RPMI7951 (cell line): Measurements from ENCODE around the gene PAPPA2. TPM values are rescaled to one million over a fixed set of nuclear protein-coding genes. Genes with fewer than 3 reads are reported as not detected.
A peak's percentile ranks its signal among the peaks of the same experiment; 100 is the strongest.
"Not testable (repeated sequence)": the region's sequence is repeated elsewhere in the genome, so short reads cannot be mapped to it uniquely, and the experiment has no call there.

ENCODE experiments used
- DNase-seq: peaks from one replicate; pipeline ENCODE4 v3.0.0-alpha.2; 2012; ENCODE audit warnings: low read depth
- total RNA-seq: library from RNA; depleted of rRNA; stranded (reverse); fragments of >200 nt; shearing (Covaris generic); gene quantifications from 2 replicates; pipeline ENCODE4 v1.2.3, GENCODE V29; 2014; rRNA removed

PAPPA2 gene
- total RNA-seq, result under 0.01 TPM in 2 replicates

- DNase-seq, result no peak
These were observed at the start of gene PAPPA2 for GRCh38 chr1:176462674-176463378. Gene PAPPA2 (plus strand): TSS chr1:176463175. CDS start chr1:176556323, 93,148 bp downstream.

- DNase-seq, result no peak
These were observed 46.2 kb upstream of the PAPPA2 start for GRCh38 chr1:176416777-176417176.

GRCh38 chr1:176419608-176420007 lies 43.4 kb upstream of the PAPPA2 start:
- not testable (repeated sequence) for DNase-seq

DNA sequence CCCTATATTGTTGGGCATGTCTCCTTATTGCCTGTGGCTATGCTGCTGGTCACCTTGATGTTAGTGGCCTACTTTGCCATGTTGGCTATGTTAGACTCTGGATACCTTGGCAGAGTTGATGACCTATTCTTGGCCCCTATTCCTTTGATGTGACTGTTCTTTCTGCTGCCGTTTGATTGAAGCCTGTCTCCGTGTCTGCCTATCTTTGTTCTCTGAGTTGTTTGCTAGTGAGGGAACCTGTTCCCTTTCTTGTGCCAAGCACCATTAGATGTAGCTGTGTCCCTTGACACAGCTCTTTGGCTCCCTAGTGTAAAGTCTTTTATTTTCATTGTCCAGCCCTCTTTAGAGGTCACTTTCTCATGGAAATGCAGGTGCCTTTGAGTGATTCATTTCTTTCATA lies 28.7 kb upstream of the PAPPA2 start:
- no peak for DNase-seq

DNA sequence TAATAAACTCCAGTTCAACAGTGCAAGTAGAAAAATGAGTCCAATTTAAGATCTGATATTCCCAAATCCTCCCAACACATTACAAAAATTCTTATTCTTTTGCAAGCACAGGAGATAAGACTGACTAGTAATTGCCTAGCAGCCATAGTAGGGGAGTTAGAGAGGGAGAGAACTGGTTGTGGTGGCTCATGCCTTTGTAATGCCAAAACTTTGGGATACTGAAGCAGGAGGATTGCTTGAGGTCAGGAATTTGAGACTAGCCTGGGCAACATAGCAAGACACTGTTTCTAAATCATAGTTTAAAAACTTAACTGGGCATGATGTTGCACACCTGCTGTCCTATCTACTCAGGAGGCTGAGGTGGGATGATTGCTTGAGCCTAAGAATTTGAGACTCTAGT lies 26.7 kb upstream of the PAPPA2 start:
- DNase-seq, result no peak

DNA sequence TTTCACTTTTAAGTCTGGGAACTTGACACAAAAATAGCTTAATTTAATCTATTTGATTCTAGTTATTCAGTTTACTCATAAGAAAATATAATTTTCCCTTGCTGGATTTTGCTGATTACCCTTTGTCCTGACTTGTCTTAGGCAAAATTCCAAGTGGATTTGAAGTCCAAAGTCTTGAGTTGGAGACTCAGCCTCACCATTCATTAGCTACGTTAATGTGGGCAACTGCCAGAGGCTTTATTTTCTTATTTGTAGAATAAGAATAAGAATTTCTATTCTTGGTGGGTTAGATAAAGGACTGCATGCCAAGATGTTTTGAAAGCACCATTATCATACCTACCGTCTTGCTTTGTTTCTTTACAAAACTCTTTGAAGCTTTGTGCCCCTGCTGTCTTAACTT lies 22.8 kb upstream of the PAPPA2 start:
- no peak for DNase-seq

DNA sequence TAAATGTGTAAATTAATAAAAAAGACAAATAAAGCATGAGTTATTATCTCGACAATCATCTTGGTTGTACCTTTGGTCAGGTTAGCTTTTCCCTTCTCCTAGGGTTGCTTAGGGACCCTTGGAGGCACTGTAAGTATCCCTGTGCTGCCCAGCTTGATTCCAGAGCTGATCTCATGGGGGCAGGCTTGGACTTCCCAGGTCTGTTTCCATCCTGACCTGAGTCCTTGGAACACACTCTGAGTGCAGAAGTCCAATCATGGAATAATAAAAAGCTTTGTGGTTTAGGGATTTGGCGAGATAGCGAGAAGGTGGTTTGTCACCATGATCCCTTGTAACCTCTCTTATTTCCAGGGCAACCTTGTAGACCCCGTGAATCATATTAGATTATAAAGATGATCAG lies 18.7 kb upstream of the PAPPA2 start:
- DNase-seq, result no peak

DNA sequence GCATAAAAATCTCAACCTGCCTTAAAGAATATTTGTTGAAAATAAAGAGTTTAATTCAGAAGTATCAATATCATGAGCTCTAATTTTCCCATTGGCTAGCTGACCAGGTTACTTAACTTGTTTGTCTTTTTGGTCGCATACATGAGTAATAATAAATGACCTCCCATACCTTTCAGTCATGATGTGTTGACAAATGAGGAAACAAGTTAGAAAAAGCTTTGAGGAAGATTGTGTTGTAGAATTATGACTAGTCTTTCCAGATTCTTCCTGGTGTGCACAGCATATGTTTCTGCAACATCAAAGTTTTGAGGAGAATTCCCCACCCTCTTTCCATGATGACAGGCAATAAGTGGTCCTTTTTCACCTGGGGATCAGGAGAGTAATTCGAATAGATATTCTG lies 17.6 kb upstream of the PAPPA2 start:
- DNase-seq, result no peak

- no peak for DNase-seq
These were observed 14.6 kb upstream of the PAPPA2 start for GRCh38 chr1:176448340-176448739.

DNA sequence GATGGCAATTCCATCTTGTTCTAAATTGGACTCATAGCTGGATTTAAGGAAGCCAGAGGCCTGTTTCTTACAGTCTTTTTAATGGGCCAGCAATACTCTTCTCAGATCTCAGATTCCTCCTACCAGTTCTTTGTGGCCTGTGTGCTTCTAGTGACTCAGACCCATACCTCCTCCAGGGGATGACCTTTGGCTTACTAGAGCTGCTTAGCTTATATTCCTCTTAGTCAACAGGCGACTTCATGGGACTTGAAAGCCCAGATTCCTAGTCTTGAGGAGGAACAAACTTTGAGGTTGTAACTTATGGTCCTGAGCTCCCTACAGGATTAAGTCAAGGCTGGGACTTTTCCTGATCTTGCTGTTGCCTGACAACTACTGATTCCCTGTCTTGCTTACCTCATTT lies 12.4 kb upstream of the PAPPA2 start:
- DNase-seq, result peak; percentile 2

DNA sequence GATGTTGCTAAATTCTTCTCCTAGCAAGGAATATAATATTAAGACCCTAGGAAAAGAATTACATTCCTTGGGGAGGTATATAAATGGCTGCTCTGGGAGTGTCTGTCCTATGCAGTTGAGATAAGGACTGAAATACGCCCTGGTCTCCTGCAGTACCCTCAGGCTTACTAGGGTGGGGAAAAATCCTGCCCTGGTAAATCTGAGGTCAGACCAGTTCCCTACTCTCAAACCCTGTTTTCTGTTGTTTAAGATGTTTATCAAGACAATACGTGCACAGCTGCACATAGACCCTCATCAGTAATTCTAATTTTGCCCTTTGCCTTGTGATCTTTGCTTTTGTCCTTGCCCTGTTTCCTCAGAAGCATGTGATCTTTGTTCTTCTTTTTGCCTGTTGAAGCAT lies 11.2 kb upstream of the PAPPA2 start:
- DNase-seq, result not testable (repeated sequence)

DNA sequence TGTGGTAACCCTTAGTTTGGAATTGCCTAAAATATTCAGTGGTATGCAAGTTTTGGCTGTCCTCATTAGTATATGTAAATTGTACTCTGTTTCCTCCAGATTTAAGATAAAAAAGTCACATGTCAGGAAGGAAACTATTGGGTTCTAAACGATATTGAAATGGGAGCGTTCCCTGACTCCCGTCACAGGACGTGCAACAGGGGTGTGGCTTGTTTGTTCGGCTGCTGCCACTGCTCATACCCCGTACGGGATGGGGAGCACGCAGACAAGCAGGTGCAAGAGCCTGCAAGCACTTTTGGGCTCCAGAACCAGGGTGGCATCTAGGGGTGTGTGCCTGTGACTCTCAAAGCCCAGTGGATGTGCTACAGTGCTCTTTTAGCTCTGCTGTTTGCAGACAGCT lies 6.2 kb upstream of the PAPPA2 start:
- no peak for DNase-seq

GRCh38 chr1:176460544-176461336 lies 2.2 kb upstream of the PAPPA2 start:
- DNase-seq, result no peak

- DNase-seq, result no peak
These were observed 1.4 kb upstream of the PAPPA2 start for GRCh38 chr1:176461576-176461975.

GRCh38 chr1:176466514-176466913 lies 3.5 kb downstream of the PAPPA2 start:
- no peak for DNase-seq

DNA sequence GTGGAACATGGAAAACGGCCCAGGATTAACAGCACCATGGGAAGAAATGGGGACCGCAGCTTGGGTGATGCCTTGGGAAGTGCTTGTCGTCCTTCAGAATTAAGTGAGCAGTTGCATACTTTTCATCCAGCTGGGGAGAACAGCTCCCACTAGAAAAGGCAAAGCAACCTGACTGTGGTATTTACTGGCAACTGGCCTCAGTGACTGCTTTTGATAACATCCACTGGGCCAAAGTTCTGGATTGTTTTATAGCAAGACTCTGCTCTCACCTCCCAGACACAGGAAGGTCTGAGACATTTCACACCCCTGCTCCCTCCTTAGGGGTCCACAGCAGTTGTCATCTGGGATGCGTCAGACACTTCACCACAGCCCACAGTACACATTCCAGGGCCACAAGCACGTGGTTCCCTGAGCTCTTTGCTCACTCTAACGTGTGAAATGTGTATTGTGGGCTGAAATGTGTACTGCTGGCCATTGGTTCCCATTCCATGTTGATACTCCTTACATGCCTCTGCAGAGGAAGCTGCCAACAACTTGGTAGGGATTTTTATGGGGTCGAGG lies 6.6 kb downstream of the PAPPA2 start:
- DNase-seq, result peak; percentile 3

- DNase-seq, result no peak
These were observed 8.6 kb downstream of the PAPPA2 start for GRCh38 chr1:176471338-176472121.

DNA sequence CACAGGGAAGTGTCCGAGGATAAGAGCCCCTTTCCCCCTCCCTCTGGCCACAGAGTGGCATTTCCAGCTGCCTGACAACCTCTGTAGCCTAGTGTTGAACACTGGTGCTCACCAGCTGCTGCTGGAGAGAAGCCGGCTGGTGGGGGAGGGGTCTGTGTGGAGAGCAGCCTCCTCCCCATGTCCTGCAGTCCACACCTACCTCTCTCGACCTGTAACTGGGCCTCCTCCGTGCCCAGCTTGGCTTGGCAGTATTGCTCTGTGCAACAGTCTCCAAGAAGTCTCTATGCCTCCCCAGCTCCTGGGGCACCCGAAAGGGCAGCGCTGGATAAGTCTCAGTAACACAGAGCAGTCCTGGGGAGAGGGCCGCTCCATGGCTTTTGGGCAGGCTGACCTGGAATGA lies 17.0 kb downstream of the PAPPA2 start:
- DNase-seq, result no peak

- no peak for DNase-seq
These were observed 17.8 kb downstream of the PAPPA2 start for GRCh38 chr1:176480750-176481149.

DNA sequence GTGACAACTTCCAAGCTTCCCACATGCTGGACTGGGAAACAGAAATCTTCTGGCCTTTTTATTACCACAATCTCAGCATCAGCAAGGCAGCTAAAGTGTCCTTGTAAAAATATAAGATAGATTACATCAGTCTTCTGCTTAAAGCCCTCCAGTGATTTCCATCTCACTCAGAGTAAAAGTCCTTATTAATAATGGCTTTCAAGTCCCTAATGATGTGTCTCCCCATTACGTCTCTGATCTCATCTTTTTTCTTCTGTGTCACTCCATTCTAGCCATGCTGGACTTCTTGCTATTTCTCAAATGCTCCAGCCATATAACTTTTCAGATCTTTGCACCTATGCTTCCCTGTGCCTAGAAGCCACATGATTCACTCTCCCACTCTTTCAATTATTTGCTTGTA lies 22.1 kb downstream of the PAPPA2 start:
- DNase-seq, result no peak

DNA sequence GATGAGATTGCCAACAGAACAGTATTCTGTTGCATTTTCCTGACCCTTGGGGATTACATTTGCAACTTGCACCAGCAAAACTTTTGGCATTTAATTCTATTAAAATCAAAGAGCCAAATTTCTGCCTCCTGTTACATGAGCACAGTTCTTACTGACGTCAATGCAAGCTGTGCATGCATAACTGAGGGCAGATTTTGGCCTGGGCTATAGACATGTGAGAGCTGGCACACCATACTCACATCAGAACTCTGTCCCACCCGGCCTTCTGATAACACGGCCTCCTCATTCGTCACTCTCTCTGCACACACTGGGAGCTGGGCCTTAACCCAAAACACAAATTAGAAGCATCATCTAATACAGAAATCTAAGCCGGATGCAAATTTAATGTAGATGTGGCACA lies 31.5 kb downstream of the PAPPA2 start:
- DNase-seq, result no peak

GRCh38 chr1:176499671-176500070 lies 36.7 kb downstream of the PAPPA2 start:
- DNase-seq, result no peak
